ENCODE measurements around the gene SLX9. TPM values are rescaled to one million over a fixed set of nuclear protein-coding genes. Genes with fewer than 3 reads are reported as not detected.
A peak's percentile ranks its signal among the peaks of the same experiment; 100 is the strongest.

The SLX9 gene
- total RNA-seq, 4 donors from 2014 or later, result 8.1 to 46.0 (median 16.6) TPM

DNA sequence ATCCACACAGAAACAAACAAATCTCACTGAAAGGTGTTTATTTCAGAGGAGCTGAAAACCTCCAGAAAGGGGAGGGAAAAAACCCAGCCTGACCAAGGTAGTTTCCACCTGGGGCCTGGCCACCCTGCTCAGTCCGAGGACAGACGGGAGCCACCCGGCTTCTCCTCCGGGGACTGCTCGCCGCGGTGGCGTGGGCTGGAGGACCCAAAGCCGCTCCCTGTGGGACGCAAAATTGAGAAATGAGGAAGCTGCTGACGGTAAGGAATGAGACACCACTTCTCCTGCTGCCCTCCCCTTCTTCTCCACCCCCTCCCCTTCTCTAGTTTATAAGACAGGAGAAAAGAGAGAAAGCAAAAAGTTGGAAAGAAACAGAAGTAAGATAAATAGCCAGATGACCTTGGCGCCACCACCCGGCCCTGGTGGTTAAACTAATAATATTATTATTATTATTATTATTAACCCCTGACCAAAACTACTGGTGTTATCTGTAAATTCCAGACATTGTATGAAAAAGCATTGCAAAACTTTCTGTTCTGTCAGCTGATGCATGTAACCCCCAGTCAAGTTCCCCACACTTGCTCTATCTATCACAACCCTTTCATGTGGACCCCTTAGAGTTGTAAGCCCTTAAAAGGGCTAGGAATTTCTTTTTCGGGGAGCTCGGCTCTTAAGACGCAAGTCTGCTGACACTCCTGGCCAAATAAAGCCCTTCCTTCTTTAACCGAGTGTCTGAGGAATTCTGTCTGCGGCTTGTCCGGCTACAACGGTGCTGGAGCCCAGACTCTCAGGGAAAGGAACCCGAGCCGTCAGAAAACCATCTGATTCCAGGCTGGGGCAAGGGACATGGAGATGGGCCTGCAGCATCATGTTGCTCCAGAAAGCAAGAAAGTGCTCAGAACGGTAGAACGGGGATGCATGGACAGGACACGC is 31.6 kb upstream of the SLX9 start:
- Histone ChIP-seq H3K27ac (peak overlapping the region; percentile 15 to 82 (median 46)), H3K4me1 (peaks cover 10 to 40% (median 27%) of the 10 kb centered on the region in 4 donors)
- 60 to 80% methylated on average over 1 to 25 of the region's 25 CpGs for WGBS, 2 donors (ENCODE audit: low coverage in 1 of 2)

GRCh38 chr21:44908908-44909307 is 30.9 kb upstream of the SLX9 start:
- in situ Hi-C loops (cut with MboI; ENCODE audit: low pct_ligation_motif_present in 1 of 4, low pct_unique_long_range_greater_than_20kb in 1 of 4, low sequenced_read_pairs in 3 of 4), result no loop called here
- peak overlapping the region in 2 of 4 donors; percentile 66 to 82 for H3K27ac ChIP-seq
- no peaks in the 10 kb centered on the region for H3K27me3 ChIP-seq
- DNase-seq, result no peak
- intact Hi-C loops (cut with DNase I; ENCODE audit: low total_unique reads), result no loop called here
- H3K4me1 ChIP-seq, result peaks cover 10 to 46% (median 32%) of the 10 kb centered on the region in 4 donors
- no peak for TF ChIP-seq POLR2A (IDR thresholded peaks at IDR 0.05)
- WGBS, 2 donors (ENCODE audit: low coverage in 1 of 2), result 90% methylated on average over 21 of the region's 21 CpGs; no CpG with 5 or more reads in 1 of the 2 donors
- no peaks in the 10 kb centered on the region for H3K9me3 ChIP-seq
- H3K4me3 ChIP-seq, result no peak overlapping the region
- no peaks in the 10 kb centered on the region for H3K36me3 ChIP-seq

More for the DNA sequence above, 31.6 kb upstream of the SLX9 start:
- intact Hi-C loops (cut with DNase I; ENCODE audit: low total_unique reads) (no loop called here), in situ Hi-C loops (cut with MboI; ENCODE audit: low pct_ligation_motif_present in 1 of 4, low pct_unique_long_range_greater_than_20kb in 1 of 4, low sequenced_read_pairs in 3 of 4) (no loop called here)
- no peak overlapping the region for H3K4me3 ChIP-seq
- TF ChIP-seq EP300 (IDR thresholded peaks at IDR 0.05; ENCODE audit: low read depth), result no peak
- TF ChIP-seq CTCF (IDR thresholded peaks at IDR 0.05), result peak in 1 of 5 experiments; percentile 15
- peak in 1 of 3 donors; percentile 21 for TF ChIP-seq POLR2AphosphoS5 (IDR thresholded peaks at IDR 0.05)
- no peak for TF ChIP-seq POLR2A (IDR thresholded peaks at IDR 0.05)
- no peaks in the 10 kb centered on the region for H3K36me3 ChIP-seq
- no peaks in the 10 kb centered on the region for H3K27me3 ChIP-seq
- no peaks in the 10 kb centered on the region for H3K9me3 ChIP-seq
- no peak for DNase-seq

- no peaks in the 10 kb centered on the region for H3K27me3 ChIP-seq
- WGBS, 2 donors (ENCODE audit: low coverage in 1 of 2), result 92% methylated on average over 9 of the region's 9 CpGs; no CpG with 5 or more reads in 1 of the 2 donors
- intact Hi-C loops (cut with DNase I; ENCODE audit: low total_unique reads) (no loop called here), in situ Hi-C loops (cut with MboI; ENCODE audit: low pct_ligation_motif_present in 1 of 4, low pct_unique_long_range_greater_than_20kb in 1 of 4, low sequenced_read_pairs in 3 of 4) (no loop called here)
- H3K36me3 ChIP-seq, result no peaks in the 10 kb centered on the region
- no peak overlapping the region for H3K4me3 ChIP-seq
- H3K27ac ChIP-seq, result peak overlapping the region in 2 of 4 donors; percentile 58 to 82
- no peak for TF ChIP-seq POLR2A (IDR thresholded peaks at IDR 0.05)
- TF ChIP-seq POLR2AphosphoS5 (IDR thresholded peaks at IDR 0.05), result no peak
- TF ChIP-seq EP300 (IDR thresholded peaks at IDR 0.05; ENCODE audit: low read depth), result no peak
- no peak for TF ChIP-seq CTCF (IDR thresholded peaks at IDR 0.05)
- H3K9me3 ChIP-seq, result no peaks in the 10 kb centered on the region
- peaks cover 10 to 46% (median 32%) of the 10 kb centered on the region in 4 donors for H3K4me1 ChIP-seq
- no peak for DNase-seq
Observed at GRCh38 chr21:44909719-44910118, 30.1 kb upstream of the SLX9 start.

- H3K9me3 ChIP-seq, result no peaks in the 10 kb centered on the region
- H3K4me3 ChIP-seq, result no peak overlapping the region
- WGBS, 2 donors (ENCODE audit: low coverage in 1 of 2), result 79% methylated on average over 26 of the region's 27 CpGs; no CpG with 5 or more reads in 1 of the 2 donors
- in situ Hi-C loops (cut with MboI; ENCODE audit: low pct_ligation_motif_present in 1 of 4, low pct_unique_long_range_greater_than_20kb in 1 of 4, low sequenced_read_pairs in 3 of 4) (no loop called here), intact Hi-C loops (cut with DNase I; ENCODE audit: low total_unique reads) (no loop called here)
- H3K27me3 ChIP-seq, result no peaks in the 10 kb centered on the region
- no peak for DNase-seq
- H3K36me3 ChIP-seq, result no peaks in the 10 kb centered on the region
- TF ChIP-seq EP300 (IDR thresholded peaks at IDR 0.05; ENCODE audit: low read depth) (no peak), POLR2AphosphoS5 (IDR thresholded peaks at IDR 0.05) (no peak), CTCF (IDR thresholded peaks at IDR 0.05) (no peak), POLR2A (IDR thresholded peaks at IDR 0.05) (no peak)
- H3K4me1 ChIP-seq, result peaks cover 10 to 46% (median 32%) of the 10 kb centered on the region in 4 donors
- peak overlapping the region in 3 of 4 donors; percentile 58 to 82 (median 74) for H3K27ac ChIP-seq
Observed at GRCh38 chr21:44910229-44911067, 29.4 kb upstream of the SLX9 start.

Measured in transverse colon (tissue), 4 donors.